Stimulated activated CD4-positive, alpha-beta T cell treated with anti-CD3 and anti-CD28 coated beads, Interleukin-4, amount 100 ng/mL, for 4 hours (primary cell): ENCODE measurements around the gene AKTIP.
"Not testable (repeated sequence)": the region's sequence is repeated elsewhere in the genome, so short reads cannot be mapped to it uniquely, and the experiment has no call there.

Source experiments
- DNase-seq, 2 experiments: peaks; one replicate each; pipeline ENCODE4 v3.0.0-alpha.2; 2020

AKTIP gene

DNA sequence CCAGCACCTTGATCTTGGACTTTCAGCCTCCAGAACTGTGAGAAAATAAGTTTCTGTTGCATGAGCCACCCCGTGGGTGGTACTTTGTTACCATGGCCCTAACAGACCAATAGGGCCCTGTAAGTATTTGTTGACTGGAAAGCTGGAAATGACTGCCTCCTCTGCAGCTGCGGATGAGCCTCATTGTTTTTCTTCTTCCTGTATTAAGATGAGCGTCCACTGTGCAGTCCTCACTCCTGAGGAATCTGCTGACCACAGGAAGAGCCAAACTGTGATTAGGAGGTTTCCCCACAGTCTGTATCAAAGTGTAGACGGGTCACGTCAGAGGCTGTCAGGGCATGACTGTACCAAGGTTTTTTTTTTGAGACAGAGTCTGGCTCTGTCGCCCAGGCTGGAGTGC is 12.2 kb upstream of the AKTIP start:
- DNase-seq, result no peak

DNA sequence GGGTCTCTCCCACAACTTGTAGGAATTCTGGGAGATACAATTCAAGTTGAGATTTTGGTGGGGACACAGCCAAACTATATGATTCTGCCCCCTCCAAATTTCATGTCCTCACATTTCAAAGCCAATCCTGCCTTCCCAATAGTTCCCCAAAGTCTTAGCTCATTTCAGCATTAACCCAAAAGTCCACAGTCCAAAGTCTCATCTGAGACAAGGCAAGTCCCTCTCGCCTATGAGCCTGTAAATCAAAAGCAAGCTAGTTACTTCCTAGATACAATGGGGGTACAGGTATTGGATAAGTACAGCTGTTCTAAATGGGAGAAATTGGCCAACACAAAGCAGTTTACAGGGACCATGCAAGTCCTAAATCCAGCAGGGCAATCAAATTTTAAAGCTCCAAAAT is 9.8 kb upstream of the AKTIP start:
- not testable (repeated sequence) for DNase-seq

DNA sequence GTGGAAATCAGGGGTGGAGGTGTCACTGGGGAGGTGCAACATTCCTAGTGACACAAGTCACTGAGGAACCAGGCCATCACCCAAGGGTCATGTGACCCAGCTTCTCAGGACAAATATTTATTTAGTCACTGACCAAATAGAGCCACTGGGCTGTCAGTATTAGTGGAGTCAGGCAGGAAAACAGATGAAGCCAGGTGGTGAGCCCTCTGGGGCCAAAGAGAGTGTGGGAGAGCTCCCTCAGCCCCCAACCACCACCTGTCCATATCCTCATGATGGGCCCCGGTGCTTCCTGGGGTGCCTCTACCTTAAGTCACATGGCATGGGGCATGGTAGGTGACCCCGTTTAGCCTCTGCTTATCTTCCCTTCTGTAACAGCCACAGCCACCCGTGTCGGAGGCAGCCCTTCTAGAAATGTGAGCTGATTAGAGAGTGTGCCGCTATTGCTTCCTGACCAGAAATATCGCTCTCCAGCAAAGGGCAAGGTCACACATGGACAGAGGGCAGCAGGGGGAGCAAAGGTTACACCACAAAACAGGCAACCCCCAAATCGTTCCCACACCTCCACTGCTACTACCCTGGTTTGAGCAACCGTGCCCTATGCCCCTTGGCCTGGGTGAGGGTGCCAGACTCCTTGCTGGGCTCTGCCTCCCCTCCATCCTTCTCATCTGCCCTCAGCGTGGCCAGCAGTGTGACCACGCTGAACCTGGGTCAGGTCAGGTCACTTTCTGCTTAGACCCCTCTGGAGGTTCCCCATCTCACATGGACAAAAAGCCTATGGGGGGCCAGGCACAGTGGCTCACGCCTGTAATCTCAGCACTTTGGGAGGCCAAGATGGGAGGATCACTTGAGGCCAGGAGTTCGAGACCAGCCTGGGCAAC is 8.6 kb upstream of the AKTIP start:
- no peak for DNase-seq

DNA sequence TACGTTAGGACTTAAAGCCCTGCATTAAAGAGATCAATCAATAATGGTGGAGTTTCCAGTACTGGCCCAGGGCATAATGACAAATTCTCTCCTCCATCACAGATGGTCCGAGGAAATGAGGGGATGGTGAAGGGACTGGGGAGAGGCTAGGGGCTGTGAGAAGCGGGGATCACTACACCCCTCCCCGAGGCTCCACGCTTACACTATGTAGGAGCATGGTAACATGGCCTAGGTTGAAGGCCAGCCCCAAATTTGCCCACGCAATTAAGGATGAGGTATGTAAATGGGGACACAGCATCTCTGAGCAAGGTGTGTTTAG is 8.0 kb upstream of the AKTIP start:
- DNase-seq, result no peak

DNA sequence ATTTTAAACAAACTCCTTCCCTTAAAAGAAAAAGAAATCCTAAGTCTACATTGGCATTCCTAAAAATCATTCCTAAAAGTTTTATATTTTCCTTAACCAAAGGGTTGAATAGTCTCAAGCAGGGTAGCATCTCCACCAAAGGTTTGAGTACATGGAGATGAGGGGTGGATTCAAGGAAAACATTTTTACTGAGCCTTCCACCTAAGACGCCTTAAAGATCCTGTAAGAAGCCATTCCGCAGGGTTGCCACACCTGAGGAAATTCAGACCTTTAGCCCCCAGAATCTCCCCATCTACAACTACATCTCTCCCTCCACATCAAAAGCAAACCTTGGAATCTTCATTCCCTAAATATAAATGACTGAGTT is 7.7 kb upstream of the AKTIP start:
- DNase-seq, result no peak

DNA sequence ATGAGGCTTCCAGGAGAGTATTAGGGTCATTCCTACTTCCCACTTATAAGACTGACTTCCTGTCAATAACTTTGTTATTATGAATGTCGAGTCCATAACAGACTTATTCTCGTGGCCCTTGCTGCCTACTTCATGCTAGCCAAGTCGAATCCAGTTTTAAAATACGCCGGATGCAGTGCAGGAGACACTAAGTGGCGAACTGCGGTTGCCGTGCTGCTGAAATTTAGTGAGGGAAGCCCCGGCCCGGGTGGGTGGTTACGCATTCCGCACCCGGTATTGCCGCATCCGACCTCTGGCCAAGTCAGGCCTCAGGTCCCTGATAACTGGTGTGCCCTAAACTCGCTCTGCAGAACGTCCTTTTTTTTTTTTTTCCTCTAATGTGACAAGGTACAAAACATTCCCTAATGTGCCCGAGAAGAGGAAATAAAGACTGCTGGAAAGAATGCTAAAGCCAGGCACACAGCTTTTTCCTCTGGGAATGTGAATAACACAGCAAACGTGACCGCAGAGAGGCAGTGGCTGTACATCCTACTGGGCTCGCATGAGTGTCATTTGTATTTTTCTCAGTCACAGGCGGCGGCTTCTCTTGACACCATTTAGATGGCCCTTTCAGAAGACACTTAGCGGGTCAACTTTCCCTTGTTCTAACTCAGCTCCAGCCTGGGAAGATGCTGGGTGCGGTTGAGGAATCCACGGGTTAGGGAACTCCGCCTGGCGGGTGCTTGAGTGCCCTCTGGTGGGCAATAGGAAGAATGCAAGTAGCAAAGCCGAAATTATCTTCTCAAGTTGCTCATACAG is 7.1 kb upstream of the AKTIP start:
- DNase-seq, result peak; percentile 36 to 41

DNA sequence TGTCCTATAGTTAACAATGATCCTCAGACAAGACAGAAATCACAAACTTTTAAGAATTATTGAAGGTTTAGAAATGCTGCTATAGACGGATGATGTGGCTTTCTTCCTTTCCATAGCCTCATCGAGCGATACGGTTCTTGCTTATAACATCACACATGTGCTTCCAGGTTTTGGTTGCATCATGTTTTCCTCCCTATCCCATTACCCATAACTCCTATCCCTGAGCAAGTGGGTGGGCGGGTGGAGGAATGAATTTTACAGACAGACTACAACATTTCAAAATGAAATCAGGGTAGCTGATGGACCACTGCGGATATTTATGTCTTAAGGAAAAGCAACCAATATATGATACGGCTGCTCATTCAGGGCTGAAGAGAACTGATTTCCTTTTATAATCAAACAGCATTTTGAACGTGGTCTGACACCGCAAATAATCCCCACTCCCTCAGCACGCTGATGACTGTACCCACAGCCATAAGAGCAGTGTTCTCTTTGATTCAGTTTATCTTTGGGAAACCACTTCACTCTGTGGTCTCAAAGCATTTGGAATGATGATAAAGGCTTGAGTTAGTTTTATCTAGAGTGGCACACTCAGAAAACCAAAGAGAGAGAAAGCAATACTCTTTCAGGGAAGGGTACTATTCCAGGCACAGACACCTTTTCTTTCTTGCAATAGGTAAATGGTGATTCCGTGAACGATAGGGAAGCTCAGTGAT is 4.6 kb upstream of the AKTIP start:
- DNase-seq, result no peak

DNA sequence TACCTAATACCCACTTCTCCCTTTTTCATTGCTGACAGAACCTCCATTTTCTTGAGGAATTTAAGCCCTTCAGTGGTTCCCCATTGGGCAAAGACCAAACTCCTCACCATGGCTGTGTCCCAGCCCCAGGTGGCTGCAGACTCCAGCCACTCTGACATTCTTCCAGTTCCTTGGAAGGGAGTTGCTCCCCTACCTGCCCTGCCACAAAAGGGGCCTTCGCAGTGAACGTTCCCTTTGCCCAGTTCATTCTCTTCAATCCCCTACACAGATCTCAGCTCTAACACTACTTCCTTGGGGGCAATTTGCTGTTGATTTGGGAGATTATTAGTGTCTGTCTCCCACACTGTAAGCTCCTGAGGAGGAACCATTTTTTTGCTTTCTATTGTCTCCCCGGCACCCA is 3.2 kb upstream of the AKTIP start:
- no peak for DNase-seq

DNA sequence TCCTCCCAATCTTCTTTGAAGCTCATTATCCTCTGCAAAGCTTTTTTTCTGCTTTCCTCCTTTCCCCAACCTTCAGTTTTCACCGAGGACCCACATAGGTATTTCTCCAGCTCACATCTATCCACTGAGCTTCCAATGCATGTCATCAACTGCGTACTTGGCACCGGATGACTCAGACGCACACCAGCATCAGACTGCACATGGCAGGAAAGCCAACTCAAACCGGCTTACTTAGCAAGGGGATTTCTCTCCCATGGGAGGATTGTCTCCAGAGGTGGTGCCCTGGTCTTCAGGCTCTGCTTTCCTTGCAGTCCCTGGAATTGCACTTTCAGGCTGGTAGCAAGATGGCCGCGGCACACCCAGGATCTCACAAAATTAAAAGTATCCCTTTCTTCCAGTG is 1.7 kb upstream of the AKTIP start:
- no peak for DNase-seq

DNA sequence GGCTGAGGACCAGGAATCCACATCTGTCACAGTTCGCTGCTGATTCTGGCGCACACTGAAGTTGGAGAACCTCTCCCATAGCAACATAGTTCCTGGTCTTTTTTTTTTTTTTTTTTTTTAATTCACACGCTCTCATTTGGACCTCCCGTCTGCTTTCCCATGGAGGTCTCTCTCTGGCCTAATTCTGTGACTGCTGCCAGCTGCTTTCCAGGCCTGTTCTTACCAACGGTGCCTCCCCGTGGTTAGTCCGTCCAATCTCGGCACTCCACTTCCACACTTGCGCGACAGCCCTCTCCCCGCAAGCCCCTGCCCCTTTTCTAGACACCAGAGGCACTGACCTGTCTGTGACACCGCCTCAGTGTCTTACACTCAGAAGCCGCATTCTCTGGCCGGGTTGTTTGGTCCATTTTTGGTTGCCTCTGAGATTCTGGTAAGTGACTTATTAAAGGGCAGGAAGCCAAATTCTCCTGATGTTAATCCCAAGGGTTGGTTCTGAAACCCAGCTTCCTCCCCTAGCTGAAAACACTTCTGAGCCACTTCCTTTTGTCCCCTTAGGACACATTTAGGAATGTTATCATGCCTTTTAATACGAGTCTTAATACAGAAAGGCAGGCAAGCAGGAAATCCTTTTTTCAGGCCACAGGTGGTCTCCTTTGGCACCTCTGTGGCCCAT is 1.1 kb upstream of the AKTIP start:
- peak; percentile 15 to 21 for DNase-seq

DNA sequence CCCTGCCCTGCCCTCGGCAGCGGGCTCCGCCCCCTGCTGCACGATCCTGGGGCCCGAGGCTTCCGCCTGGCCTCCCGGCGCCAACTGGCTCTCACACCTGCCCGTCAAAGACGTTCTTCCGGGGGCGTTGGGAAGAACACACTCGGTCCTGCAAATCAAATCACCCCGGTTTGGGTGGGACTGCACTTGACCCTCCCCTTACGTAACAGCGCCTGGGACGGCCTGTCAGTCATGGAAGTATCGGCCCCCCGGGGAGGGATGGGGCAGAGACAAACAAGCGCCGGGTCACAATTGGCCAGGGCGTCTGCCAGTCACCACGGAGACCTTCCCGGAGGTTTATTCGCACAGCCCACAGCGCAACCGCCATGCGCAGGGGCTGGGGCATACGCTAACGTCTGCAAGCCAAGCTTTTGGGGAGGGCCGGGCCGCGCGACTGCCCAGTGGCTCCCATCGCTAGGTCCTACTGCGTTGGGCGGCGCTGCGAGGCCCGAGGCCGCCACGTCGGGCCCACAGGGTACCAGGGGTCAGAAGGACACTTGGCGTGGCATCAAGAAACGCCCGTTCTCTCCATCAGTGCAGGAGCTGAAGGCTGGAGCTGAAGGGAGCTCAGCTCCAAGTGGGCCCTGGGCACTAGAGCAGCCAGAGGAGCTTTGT is 388 bp upstream of the AKTIP start:
- peak; percentile 99 to 100 for DNase-seq

DNA sequence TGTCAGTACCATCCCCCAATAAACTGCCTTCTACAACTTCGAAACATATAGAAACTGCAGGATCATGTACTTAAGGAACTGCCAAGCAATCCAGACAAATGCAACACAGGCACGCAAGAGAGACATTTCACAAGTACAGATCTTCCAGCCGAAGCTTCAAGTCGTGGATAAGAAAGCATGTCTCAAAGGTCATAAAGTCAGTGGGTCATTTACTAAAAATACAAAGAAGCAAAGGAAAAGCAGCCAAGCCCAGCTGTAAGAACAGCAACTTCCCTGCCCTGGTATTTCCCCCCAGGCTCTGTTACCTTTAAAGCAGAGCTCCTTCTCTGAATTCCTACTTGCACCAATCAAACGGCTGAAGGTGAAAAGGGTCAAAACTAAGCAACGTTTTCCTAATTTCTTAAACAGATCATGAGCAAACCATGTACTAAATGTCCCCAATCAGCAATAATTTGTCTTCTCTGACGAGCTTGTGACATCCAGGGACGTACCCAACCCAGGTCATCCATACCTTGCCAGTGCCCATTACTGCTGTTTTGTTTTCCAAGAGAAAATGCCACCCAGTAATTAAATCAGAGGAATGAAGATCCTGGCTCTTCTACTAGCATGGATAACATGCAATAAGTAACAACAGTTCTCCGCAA is 1.7 kb downstream of the AKTIP start:
- DNase-seq, result no peak

DNA sequence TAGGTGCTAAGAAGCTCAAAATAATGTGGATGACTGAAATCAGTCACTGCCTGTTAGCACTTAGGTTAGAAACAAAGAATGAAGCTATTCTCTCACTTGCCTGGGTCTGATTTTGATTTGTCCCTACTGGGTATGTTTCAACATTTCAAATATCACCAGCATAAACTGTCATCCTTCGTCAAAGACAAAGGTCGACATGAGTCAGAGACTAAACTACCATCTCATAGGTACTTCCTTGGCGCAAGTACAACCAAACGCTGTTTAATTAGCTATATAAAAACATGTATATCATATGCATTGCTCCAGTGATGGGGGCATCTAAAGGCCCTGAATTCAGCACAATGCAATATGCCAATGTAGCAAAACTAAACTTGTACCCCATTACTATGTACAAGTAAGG is 4.0 kb downstream of the AKTIP start:
- DNase-seq, result no peak

DNA sequence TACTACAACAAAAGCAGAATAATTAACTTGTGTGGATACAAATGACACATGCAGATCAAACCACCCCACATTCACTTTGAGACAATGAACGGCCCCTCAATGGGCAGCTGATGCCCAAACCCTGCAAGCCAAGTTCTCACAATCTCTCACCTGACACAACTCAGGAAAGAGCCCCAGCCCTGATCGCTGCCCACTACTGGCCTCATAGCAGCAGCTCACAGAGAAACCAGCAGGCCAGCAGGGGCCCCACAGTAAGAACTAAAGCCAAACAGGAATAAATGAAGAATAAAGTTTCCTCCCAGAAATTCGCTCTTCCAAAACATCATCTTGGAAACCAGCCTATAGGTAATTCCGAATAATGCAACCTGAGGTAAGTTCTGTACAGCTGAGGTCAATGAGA is 7.7 kb downstream of the AKTIP start:
- no peak for DNase-seq

DNA sequence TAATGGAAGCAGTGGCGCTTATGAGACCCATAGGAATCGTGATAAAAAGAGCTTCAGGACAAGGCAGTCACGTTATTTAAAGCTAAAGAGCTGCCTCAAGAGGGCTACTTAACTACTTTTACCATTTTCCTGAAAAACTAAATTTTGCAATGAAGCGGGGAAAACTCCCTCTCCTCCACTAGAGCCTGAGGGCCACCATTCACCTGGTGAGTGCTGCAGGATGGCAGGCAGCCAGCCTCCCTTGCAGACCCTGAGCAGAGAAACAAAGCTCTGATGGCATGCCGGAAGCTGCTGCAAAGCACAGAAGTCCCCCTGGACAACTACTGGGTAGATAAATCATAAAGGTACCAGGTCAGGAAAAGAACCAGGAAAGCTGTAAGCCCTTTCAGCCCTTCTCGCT is 8.4 kb downstream of the AKTIP start:
- DNase-seq, result no peak

DNA sequence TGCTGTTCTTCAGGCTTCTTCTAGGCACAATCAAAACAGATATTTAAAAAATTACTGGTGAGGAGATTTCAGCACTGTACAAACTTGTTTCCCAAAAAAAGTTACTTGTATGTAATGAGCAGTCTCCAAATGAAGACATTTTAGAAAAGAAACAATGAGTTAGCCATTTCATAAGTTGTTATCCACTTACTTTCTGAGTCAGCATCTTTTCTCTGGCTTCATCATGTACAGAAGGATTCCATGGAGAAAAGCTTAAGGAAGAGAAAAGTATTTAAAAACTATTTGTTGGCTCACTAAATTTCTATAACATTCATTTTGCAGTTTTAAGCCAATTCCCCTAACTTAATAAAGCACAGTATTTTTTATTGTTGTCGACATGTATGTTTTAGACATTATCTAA is 10.5 kb downstream of the AKTIP start:
- DNase-seq, result no peak

DNA sequence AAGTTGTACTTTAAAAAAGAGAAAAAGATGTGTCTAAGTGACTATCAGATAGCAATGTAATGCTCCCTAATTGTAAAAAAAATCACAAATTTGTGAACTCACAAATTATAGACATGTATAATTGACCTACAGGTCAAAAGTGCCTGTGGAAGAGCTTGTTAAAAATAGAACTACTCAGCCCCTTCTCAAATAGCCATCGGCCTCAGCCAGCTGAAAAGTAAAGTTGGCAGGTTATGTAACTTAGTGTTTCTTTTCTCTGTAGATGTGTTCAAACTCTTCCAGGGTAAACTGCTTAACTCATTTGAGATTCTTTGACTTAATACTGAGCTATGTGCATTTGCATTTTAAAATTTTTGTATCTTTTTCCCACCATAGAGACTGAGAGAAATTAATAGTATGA is 13.3 kb downstream of the AKTIP start:
- DNase-seq, result no peak

DNA sequence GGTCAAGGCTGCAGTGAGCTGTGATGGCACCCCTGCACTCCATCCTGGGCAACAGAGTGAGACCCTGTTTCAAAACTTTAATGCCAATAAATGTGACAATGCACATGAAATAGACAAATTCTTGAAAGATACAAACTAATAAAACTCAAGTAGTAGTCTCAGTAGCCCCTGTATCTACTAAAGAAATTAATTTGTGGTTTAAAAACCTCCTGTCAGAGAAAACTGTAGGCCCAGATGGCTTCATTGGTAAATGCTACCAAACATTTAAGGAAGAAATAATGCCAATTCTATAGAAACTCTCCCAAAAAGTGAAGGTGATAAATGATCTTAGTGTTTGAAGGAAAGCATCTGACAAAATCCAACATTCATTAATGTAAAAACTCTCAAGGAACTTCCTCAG is 16.8 kb downstream of the AKTIP start:
- no peak for DNase-seq

DNA sequence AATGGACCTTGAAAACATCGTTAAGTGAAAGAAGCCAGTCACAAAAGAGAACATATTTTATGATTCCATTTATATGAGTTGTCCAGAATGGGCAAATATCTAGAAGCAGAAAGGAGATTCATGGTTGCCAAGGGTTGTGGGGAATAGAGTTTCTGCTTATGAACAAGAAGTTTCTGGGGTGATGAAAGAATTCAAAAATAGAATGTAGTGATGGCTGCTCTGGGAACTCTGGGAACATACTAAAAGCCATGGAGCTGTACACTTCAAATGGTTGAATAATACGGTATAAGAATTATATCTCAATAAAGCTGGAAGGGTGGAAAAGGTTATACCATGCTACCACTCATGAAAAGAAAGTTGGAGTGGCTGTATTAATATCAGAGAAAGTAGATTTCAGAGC is 18.5 kb downstream of the AKTIP start:
- DNase-seq, result no peak

DNA sequence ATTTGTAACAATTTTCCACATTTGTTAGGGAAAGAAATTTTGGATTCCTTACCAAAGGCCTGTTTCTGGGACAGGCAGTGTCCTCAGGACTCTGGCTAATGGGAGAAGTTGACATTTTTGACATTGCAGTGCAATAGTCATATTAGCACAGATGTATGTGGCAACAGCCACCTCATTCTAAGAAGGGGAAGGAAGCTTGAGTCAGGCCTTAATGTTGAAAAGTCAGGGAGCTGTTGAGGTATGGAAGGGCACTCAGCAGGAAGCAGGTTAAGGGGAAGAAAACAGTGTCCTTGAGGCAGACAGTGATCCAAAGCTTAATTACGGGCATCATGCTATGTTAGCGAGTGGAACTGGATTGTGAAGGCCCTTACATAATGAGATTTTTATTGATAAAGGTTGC is 20.9 kb downstream of the AKTIP start:
- no peak for DNase-seq

DNA sequence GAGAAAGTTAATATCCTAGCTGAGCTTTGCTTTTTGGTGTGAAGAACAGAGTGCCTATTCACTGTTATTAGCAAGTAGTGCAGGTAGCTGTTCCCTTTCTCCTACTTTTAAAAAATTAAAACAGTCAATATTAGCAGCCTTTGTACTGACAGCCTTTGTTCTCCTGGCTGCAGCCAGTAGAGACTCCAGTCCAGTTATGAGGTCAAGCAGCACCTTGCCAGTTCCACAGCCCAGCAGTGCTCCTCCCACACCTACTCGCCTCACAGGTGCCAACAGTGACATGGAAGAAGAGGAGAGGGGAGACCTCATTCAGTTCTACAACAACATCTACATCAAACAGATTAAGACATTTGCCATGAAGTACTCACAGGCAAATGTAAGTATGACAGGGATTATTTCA is 22.6 kb downstream of the AKTIP start:
- DNase-seq, result no peak

DNA sequence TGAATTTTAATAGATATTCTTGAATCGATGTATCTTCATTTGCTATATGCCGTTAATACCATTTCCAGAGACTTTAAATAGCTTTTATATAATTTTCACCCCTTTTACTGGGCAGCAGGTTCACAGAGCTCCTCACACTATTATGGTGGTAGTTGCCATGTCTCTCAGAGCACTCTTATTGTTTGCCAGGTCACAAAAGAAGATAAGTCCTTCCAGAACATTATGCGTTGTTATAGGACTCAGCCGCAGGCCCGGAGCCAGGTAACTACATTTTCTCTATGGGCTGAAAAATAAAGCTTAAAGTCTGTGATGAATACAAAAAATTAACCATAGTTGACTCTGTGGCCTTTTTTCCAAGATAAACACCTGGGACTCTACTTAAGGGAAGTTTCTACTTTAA is 24.0 kb downstream of the AKTIP start:
- DNase-seq, result no peak
